Activated CD4-positive, alpha-beta T cell treated with anti-CD3 and anti-CD28 coated beads, Interleukin-2, Interleukin-6, amounts not matched to agents 100 ng/mL and 50 ng/mL, durations not matched to agents 16 hours and 8 hours (primary cell): Measurements from ENCODE around the gene CENPP.

Experiments
- DNase-seq: peaks from one replicate; pipeline ENCODE4 v3.0.0-alpha.2; 2020

CENPP gene

GRCh38 chr9:92644278-92644677 is 318.5 kb downstream of the CENPP start:
- DNase-seq = no peak

- DNase-seq = no peak
Observed at GRCh38 chr9:92645041-92645440, 319.3 kb downstream of the CENPP start.

- no peak for DNase-seq
Observed at GRCh38 chr9:92647671-92648473, 322.1 kb downstream of the CENPP start.

GRCh38 chr9:92648474-92648971 is 322.8 kb downstream of the CENPP start:
- no peak for DNase-seq

GRCh38 chr9:92649007-92649406 is 323.3 kb downstream of the CENPP start:
- no peak for DNase-seq

- no peak for DNase-seq
Observed at GRCh38 chr9:92650296-92650695, 324.5 kb downstream of the CENPP start.

- DNase-seq = no peak
Observed at GRCh38 chr9:92650839-92651621, 325.3 kb downstream of the CENPP start.

- DNase-seq = no peak
Observed at GRCh38 chr9:92652461-92652860, 326.7 kb downstream of the CENPP start.

- no peak for DNase-seq
Observed at GRCh38 chr9:92654481-92655301, 328.9 kb downstream of the CENPP start.

GRCh38 chr9:92655366-92655765 is 329.6 kb downstream of the CENPP start:
- DNase-seq = no peak

GRCh38 chr9:92655896-92656536 is 330.3 kb downstream of the CENPP start:
- DNase-seq = no peak

GRCh38 chr9:92656537-92656925 is 330.8 kb downstream of the CENPP start:
- DNase-seq = no peak

- DNase-seq = no peak
Observed at GRCh38 chr9:92657296-92658094, 331.7 kb downstream of the CENPP start.

GRCh38 chr9:92658176-92658575 is 332.4 kb downstream of the CENPP start:
- no peak for DNase-seq

GRCh38 chr9:92658611-92659010 is 332.9 kb downstream of the CENPP start:
- no peak for DNase-seq

- DNase-seq = no peak
Observed at GRCh38 chr9:92659601-92660000, 333.8 kb downstream of the CENPP start.

GRCh38 chr9:92660266-92660665 is 334.5 kb downstream of the CENPP start:
- no peak for DNase-seq

- DNase-seq = no peak
Observed at GRCh38 chr9:92661127-92661526, 335.4 kb downstream of the CENPP start.

- DNase-seq = no peak
Observed at GRCh38 chr9:92661743-92662142, 336.0 kb downstream of the CENPP start.

- DNase-seq = no peak
Observed at GRCh38 chr9:92663126-92663525, 337.4 kb downstream of the CENPP start.

- DNase-seq = no peak
Observed at GRCh38 chr9:92663951-92664350, 338.2 kb downstream of the CENPP start.
